MM.1S (cell line): ENCODE results near the gene ARHGEF25.
"Not testable (repeated sequence)": the region's sequence is repeated elsewhere in the genome, so short reads cannot be mapped to it uniquely, and the experiment has no call there.

ENCODE experiments used
- DNase-seq: peaks from one replicate; pipeline ENCODE4 v3.0.0-alpha.2; 2015
- H2AFZ ChIP-seq: fragments of 300-600 bp; sonication (generic); 2 replicates; pipeline ENCODE4 v1.6.0; 2016; ENCODE audit warnings: antibody characterized with exemption, low read length
- H3F3A ChIP-seq: fragments of 300-600 bp; sonication (generic); 2 replicates; pipeline ENCODE4 v1.6.1; 2016; ENCODE audit warnings: mild to moderate bottlenecking, antibody characterized with exemption, low read length, moderate library complexity, mixed read lengths; ENCODE audit not compliant: insufficient read depth
- H3K27ac ChIP-seq: fragments of 300-600 bp; sonication (generic); 2 replicates; pipeline ENCODE4 v1.5.1; 2016; ENCODE audit warnings: mild to moderate bottlenecking, low read length
- H3K27me3 ChIP-seq: fragments of 300-600 bp; sonication (generic); replicated peaks from 2 replicates; pipeline ENCODE4 v1.6.0; 2016; ENCODE audit warnings: low read length; ENCODE audit not compliant: insufficient read depth
- H3K36me3 ChIP-seq: fragments of 300-600 bp; sonication (generic); replicated peaks from 2 replicates; pipeline ENCODE4 v1.6.1; 2016; ENCODE audit warnings: mild to moderate bottlenecking, low read length, mixed read lengths; ENCODE audit not compliant: insufficient read depth
- H3K4me1 ChIP-seq: fragments of 300-600 bp; sonication (generic); 2 replicates; pipeline ENCODE4 v1.6.1; 2016; ENCODE audit warnings: low read length, mixed read lengths
- H3K4me2 ChIP-seq: fragments of 300-600 bp; sonication (generic); 2 replicates; pipeline ENCODE4 v1.6.0; 2016; ENCODE audit warnings: low read depth, low read length
- H3K4me3 ChIP-seq: fragments of 300-600 bp; sonication (generic); 2 replicates; pipeline ENCODE4 v1.5.1; 2016; ENCODE audit warnings: low read length, mixed read lengths
- H3K79me2 ChIP-seq: fragments of 300-600 bp; sonication (generic); 2 replicates; pipeline ENCODE4 v1.6.1; 2016; ENCODE audit warnings: mixed run types, low read length, mixed read lengths
- H3K9ac ChIP-seq: fragments of 300-600 bp; sonication (generic); 2 replicates; pipeline ENCODE4 v1.6.1; 2016; ENCODE audit warnings: low read length, mixed read lengths
- H3K9me2 ChIP-seq: fragments of 300-600 bp; sonication (generic); replicated peaks from 2 replicates; pipeline ENCODE4 v1.6.1; 2016; ENCODE audit warnings: mild to moderate bottlenecking, low read length, mixed read lengths; ENCODE audit not compliant: insufficient read depth
- H3K9me3 ChIP-seq: fragments of 300-600 bp; sonication (generic); replicated peaks from 2 replicates; pipeline ENCODE4 v1.6.1; 2016; ENCODE audit warnings: mild to moderate bottlenecking, low read length, mixed read lengths; ENCODE audit not compliant: insufficient read depth
- H4K20me1 ChIP-seq: fragments of 300-600 bp; sonication (generic); 2 replicates; pipeline ENCODE4 v1.6.1; 2016; ENCODE audit warnings: mild to moderate bottlenecking, low read length, moderate library complexity, mixed read lengths; ENCODE audit not compliant: insufficient read depth
- CTCF ChIP-seq: fragments of 300-600 bp; sonication (generic); IDR thresholded peaks from 2 replicates; pipeline ENCODE4 v1.5.1; 2016; ENCODE audit warnings: antibody characterized with exemption, low read length, mixed read lengths
- EZH2 ChIP-seq: fragments of 300-600 bp; sonication (generic); optimal IDR thresholded peaks from 2 replicates; pipeline ENCODE3; 2017; ENCODE audit warnings: low read depth, mild to moderate bottlenecking, antibody characterized with exemption, low read length, mixed read lengths
- EZH2phosphoT487 ChIP-seq: fragments of 300-600 bp; sonication (generic); IDR thresholded peaks from 2 replicates; pipeline ENCODE4 v1.6.1; 2018; ENCODE audit warnings: antibody characterized with exemption, low read length

ARHGEF25 gene

GRCh38 chr12:57641699-57642442 is 30.6 kb downstream of the ARHGEF25 start:
- Histone ChIP-seq H3K9ac (no peak overlapping the region; the same call in 1 of the 2 replicates), H3K27me3 (no peaks in the 10 kb centered on the region), H3K4me3 (no peak overlapping the region), H2AFZ (peak overlapping the region; percentile 60), H3K9me2 (no peaks in the 10 kb centered on the region), H3K4me2 (peak overlapping the region; percentile 65), H3K4me1 (peaks cover 5% of the 10 kb centered on the region; the same call in 1 of the 2 replicates), H4K20me1 (no peaks in the 10 kb centered on the region), H3K27ac (no peak overlapping the region), H3K79me2 (no peaks in the 10 kb centered on the region), H3K9me3 (no peaks in the 10 kb centered on the region), H3K36me3 (no peaks in the 10 kb centered on the region), H3F3A (no peaks in the 10 kb centered on the region)
- peak; percentile 65 for DNase-seq
- TF ChIP-seq EZH2phosphoT487: no peak
- no peak for TF ChIP-seq CTCF
- no peak for TF ChIP-seq EZH2

GRCh38 chr12:57645990-57646658 is 34.9 kb downstream of the ARHGEF25 start:
- H3K9ac ChIP-seq, DNase-seq, H3K27me3 ChIP-seq, H3K27ac ChIP-seq, H3K9me2 ChIP-seq, H3K4me2 ChIP-seq, H3K36me3 ChIP-seq, H3K79me2 ChIP-seq, H3K4me3 ChIP-seq, H4K20me1 ChIP-seq, H3K4me1 ChIP-seq, H3F3A ChIP-seq, H2AFZ ChIP-seq, H3K9me3 ChIP-seq: not testable (repeated sequence)

GRCh38 chr12:57646659-57647049 is 35.4 kb downstream of the ARHGEF25 start:
- DNase-seq, H3K27me3 ChIP-seq, H3K9me3 ChIP-seq: not testable (repeated sequence)

GRCh38 chr12:57654042-57654441 is 42.8 kb downstream of the ARHGEF25 start:
- Histone ChIP-seq H3K4me1 (no peaks in the 10 kb centered on the region), H3K36me3 (no peaks in the 10 kb centered on the region), H3K9ac (no peak overlapping the region), H3K4me2 (no peak overlapping the region), H3K4me3 (no peak overlapping the region), H3K9me2 (no peaks in the 10 kb centered on the region), H3K27me3 (no peaks in the 10 kb centered on the region), H3F3A (no peaks in the 10 kb centered on the region), H4K20me1 (no peaks in the 10 kb centered on the region), H3K9me3 (no peaks in the 10 kb centered on the region), H2AFZ (no peak overlapping the region), H3K79me2 (no peaks in the 10 kb centered on the region), H3K27ac (no peak overlapping the region)
- no peak for DNase-seq
- TF ChIP-seq EZH2phosphoT487 (no peak), EZH2 (no peak), CTCF (no peak)

More at GRCh38 chr12:57646659-57647049, 35.4 kb downstream of the ARHGEF25 start:
- H2AFZ ChIP-seq, H3K27ac ChIP-seq, H3K9ac ChIP-seq, H3K4me3 ChIP-seq, H3K9me2 ChIP-seq, H3K4me1 ChIP-seq, H4K20me1 ChIP-seq, H3K79me2 ChIP-seq, H3K36me3 ChIP-seq, H3F3A ChIP-seq, H3K4me2 ChIP-seq: not testable (repeated sequence)
